ENCODE results near the gene PTGER4. TPM values are rescaled to one million over a fixed set of nuclear protein-coding genes. Genes with fewer than 3 reads are reported as not detected.

PTGER4 gene
- total RNA-seq, 1 donor from 2014 or later: 0.96 TPM

Other genes starting within 250 kb of the PTGER4 start
- gene TTC33, start 76.0 kb downstream of the PTGER4 start, total RNA-seq: 7.0 TPM
- gene PRKAA1, start 118.5 kb downstream of the PTGER4 start, total RNA-seq: 38.9 TPM
- 375 TPM for gene RPL37, start 155.3 kb downstream of the PTGER4 start, total RNA-seq
- gene CARD6, start 161.5 kb downstream of the PTGER4 start, total RNA-seq: 2.4 TPM
- gene C7, start 229.6 kb downstream of the PTGER4 start, total RNA-seq: 96.0 TPM

Measured in left lobe of liver (tissue), 1 donor.